ENCODE results near the gene CYP2W1. TPM values are rescaled to one million over a fixed set of nuclear protein-coding genes. Genes with fewer than 3 reads are reported as not detected.

CYP2W1 gene
- total and polyA plus RNA-seq, 4 donors: 0.05 to 8.1 TPM; not detected in 2

DNA sequence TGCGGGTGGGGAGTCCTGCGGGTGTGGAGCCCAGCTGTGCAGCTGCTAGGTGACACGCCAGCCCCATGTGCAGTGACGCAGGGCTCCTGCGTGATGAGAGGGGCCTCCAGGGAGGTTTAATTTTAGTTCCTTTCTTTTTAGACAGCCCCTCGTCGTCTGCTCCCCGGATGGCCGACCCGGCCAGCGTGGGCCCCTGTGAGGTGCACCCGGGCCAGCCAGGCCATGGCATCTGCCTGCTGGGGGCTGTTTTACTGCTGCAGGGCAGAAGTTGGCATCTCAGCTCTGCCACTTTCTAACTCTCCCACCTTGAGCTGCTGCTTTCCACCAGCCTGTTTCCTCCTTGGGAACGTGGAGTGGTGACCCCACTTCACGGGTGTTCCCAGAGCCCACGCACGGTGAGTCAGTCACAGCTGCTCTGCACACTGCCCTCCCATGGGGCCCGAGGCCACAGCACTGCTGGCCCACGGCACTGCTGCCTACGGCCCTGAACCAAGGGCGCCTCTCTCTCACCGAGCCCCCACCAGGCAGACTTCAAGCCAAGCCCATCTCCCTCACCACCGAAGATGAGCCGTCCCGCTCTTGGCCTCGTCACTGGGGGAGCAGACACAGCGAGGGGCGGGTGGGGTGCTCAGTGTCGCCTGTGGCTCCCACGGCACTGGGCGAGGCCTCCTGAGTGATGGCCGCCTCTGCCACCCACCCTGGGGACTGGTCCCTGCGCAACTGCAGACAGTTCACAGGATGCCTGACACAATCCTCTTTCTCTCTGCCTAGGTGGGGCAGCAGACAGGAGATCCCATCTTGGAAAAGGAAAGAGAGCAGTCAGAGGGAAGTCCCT is 21.3 kb downstream of the CYP2W1 start:
- peaks cover 0 to 44% (median 2%) of the 10 kb centered on the region in 4 donors for H3K36me3 ChIP-seq (ENCODE audit: control insufficient read depth in 4 of 4, insufficient read depth in 4 of 4, low read length in 4 of 4)
- H3K27me3 ChIP-seq (ENCODE audit: control insufficient read depth in 3 of 3, insufficient read depth in 3 of 3, low read length in 2 of 3): no peaks in the 10 kb centered on the region
- H3K27ac ChIP-seq (ENCODE audit: low read depth in 1 of 2, low read length in 1 of 2): no peak overlapping the region
- DNase-seq (no peak), ATAC-seq (ENCODE audit: insufficient read depth, low FRiP score) (no peak)
- no peaks in the 10 kb centered on the region for H3K4me1 ChIP-seq (ENCODE audit: control insufficient read depth in 5 of 5, insufficient read depth in 5 of 5, low read length in 5 of 5)
- no peak overlapping the region for H3K4me3 ChIP-seq
- no peaks in the 10 kb centered on the region for H3K9me3 ChIP-seq (ENCODE audit: control insufficient read depth in 4 of 4, insufficient read depth in 3 of 4, low read length in 3 of 4)
- H3K9ac ChIP-seq (ENCODE audit: insufficient read depth in 1 of 2, low read length in 2 of 2): no peak overlapping the region
- 91 to 94% methylated on average over 31 to 32 of the region's 32 CpGs for WGBS, 2 donors
- TF ChIP-seq, protein P1, sequence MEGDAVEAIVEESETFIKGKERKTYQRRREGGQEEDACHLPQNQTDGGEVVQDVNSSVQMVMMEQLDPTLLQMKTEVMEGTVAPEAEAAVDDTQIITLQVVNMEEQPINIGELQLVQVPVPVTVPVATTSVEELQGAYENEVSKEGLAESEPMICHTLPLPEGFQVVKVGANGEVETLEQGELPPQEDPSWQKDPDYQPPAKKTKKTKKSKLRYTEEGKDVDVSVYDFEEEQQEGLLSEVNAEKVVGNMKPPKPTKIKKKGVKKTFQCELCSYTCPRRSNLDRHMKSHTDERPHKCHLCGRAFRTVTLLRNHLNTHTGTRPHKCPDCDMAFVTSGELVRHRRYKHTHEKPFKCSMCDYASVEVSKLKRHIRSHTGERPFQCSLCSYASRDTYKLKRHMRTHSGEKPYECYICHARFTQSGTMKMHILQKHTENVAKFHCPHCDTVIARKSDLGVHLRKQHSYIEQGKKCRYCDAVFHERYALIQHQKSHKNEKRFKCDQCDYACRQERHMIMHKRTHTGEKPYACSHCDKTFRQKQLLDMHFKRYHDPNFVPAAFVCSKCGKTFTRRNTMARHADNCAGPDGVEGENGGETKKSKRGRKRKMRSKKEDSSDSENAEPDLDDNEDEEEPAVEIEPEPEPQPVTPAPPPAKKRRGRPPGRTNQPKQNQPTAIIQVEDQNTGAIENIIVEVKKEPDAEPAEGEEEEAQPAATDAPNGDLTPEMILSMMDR (IDR thresholded peaks at IDR 0.05; ENCODE audit: control extremely low read depth, extremely low read depth): no peak

DNA sequence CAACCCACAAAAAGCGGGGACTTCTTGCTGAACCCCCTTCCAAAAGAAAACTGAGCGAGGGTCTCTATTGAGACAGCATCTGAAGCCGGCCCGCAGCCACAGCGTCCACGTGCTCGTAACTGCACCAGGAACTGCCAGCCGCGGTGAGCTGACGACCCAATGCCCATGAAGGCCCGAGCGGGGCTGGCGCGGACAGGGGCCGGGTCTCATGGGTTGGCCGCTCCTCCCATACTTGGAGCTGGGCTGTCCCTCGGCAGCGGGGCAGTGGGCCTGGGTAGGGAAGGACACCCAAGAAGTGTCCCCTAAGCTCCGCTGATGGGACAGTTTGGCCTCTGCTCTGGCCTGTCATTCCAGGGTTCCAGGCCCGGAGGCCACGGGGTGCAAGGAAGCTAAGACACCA is 22.3 kb downstream of the CYP2W1 start:
- TF ChIP-seq, protein P1 (IDR thresholded peaks at IDR 0.05; ENCODE audit: control extremely low read depth, extremely low read depth): no peak
- ATAC-seq (ENCODE audit: insufficient read depth, low FRiP score) (no peak), DNase-seq (no peak)
- Histone ChIP-seq H3K9me3 (ENCODE audit: control insufficient read depth in 4 of 4, insufficient read depth in 3 of 4, low read length in 3 of 4) (no peaks in the 10 kb centered on the region), H3K9ac (ENCODE audit: insufficient read depth in 1 of 2, low read length in 2 of 2) (no peak overlapping the region), H3K27ac (ENCODE audit: low read depth in 1 of 2, low read length in 1 of 2) (no peak overlapping the region), H3K36me3 (ENCODE audit: control insufficient read depth in 4 of 4, insufficient read depth in 4 of 4, low read length in 4 of 4) (peaks cover 0 to 39% (median 2%) of the 10 kb centered on the region in 4 donors), H3K4me1 (ENCODE audit: control insufficient read depth in 5 of 5, insufficient read depth in 5 of 5, low read length in 5 of 5) (no peaks in the 10 kb centered on the region), H3K27me3 (ENCODE audit: control insufficient read depth in 3 of 3, insufficient read depth in 3 of 3, low read length in 2 of 3) (no peaks in the 10 kb centered on the region), H3K4me3 (no peak overlapping the region)
- WGBS, 2 donors: 94 to 95% methylated on average over 20 to 21 of the region's 21 CpGs

DNA sequence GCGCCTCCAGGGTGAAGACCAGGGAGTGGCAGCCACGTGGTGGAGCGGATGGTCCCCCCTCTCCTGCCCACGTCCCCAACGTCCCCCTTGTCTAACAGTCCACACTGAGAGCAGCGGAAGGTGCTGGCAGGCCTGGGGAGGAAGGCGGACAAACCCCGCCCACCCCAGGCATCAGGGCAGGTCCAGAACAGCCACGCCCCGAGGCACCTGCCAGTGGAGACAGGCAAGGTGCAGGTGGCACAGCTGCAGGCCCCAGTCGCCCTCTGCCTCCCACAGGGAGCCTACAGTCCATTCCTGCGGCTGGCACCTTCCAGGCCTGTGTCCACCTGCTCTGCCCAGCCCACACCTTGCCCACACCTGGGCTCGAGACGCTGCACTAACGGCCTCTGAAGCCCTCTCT is 24.9 kb downstream of the CYP2W1 start:
- Histone ChIP-seq H3K4me1 (ENCODE audit: control insufficient read depth in 5 of 5, insufficient read depth in 5 of 5, low read length in 5 of 5) (no peaks in the 10 kb centered on the region), H3K27ac (ENCODE audit: low read depth in 1 of 2, low read length in 1 of 2) (no peak overlapping the region), H3K36me3 (ENCODE audit: control insufficient read depth in 4 of 4, insufficient read depth in 4 of 4, low read length in 4 of 4) (peaks cover 0 to 37% (median 2%) of the 10 kb centered on the region in 4 donors), H3K9me3 (ENCODE audit: control insufficient read depth in 4 of 4, insufficient read depth in 3 of 4, low read length in 3 of 4) (no peaks in the 10 kb centered on the region), H3K4me3 (no peak overlapping the region), H3K27me3 (ENCODE audit: control insufficient read depth in 3 of 3, insufficient read depth in 3 of 3, low read length in 2 of 3) (no peaks in the 10 kb centered on the region), H3K9ac (ENCODE audit: insufficient read depth in 1 of 2, low read length in 2 of 2) (no peak overlapping the region)
- DNase-seq (no peak), ATAC-seq (ENCODE audit: insufficient read depth, low FRiP score) (no peak)
- TF ChIP-seq, protein P1 (IDR thresholded peaks at IDR 0.05; ENCODE audit: control extremely low read depth, extremely low read depth): no peak
- 92 to 95% methylated on average over 13 to 15 of the region's 15 CpGs for WGBS, 2 donors
